Stimulated activated CD8-positive, alpha-beta memory T cell treated with anti-CD3 and anti-CD28 coated beads, Interleukin-4, amount 100 ng/mL, for 4 hours (primary cell): ENCODE measurements around the gene CD68.
A peak's percentile ranks its signal among the peaks of the same experiment; 100 is the strongest.
"Not testable (repeated sequence)": the region's sequence is repeated elsewhere in the genome, so short reads cannot be mapped to it uniquely, and the experiment has no call there.

ENCODE experiments used
- DNase-seq, 2 donors: peaks; one replicate each; pipeline ENCODE4 v3.0.0-alpha.2; 2020; ENCODE audit warnings: low read depth in 2 of 2, low spot score in 1 of 2

The CD68 gene

DNA sequence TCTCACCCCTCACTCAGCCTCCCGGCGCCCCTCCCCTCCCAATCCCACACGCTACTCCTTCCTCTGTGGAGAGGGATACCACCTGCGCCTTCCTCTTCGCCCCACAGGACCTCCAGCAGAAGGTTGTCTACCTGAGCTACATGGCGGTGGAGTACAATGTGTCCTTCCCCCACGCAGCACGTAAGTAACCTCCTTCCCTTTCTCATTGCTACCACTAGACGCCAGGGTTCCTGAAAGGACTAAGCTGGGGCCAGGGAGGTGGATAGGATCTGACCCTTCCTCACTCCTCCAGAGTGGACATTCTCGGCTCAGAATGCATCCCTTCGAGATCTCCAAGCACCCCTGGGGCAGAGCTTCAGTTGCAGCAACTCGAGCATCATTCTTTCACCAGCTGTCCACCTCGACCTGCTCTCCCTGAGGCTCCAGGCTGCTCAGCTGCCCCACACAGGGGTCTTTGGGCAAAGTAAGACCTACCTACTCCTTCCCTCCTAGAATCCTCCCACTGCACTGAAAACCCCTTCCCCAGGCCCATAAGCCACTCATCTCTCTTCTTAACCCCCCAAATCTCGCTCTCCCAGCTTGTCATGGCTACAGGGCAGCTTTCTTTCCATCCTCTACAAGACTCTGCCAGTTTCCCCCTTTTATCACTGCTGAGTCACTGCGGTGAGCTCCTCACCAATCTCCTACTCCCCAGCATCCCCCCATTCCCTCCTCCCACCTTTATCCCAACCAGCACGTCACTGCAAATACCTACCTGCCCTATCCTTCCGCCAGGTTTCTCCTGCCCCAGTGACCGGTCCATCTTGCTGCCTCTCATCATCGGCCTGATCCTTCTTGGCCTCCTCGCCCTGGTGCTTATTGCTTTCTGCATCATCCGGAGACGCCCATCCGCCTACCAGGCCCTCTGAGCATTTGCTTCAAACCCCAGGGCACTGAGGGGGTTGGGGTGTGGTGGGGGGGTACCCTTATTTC, 1.5 kb downstream of the CD68 start:
- no peak for DNase-seq

GRCh38 chr17:7582396-7583252, 3.2 kb downstream of the CD68 start:
- no peak for DNase-seq

DNA sequence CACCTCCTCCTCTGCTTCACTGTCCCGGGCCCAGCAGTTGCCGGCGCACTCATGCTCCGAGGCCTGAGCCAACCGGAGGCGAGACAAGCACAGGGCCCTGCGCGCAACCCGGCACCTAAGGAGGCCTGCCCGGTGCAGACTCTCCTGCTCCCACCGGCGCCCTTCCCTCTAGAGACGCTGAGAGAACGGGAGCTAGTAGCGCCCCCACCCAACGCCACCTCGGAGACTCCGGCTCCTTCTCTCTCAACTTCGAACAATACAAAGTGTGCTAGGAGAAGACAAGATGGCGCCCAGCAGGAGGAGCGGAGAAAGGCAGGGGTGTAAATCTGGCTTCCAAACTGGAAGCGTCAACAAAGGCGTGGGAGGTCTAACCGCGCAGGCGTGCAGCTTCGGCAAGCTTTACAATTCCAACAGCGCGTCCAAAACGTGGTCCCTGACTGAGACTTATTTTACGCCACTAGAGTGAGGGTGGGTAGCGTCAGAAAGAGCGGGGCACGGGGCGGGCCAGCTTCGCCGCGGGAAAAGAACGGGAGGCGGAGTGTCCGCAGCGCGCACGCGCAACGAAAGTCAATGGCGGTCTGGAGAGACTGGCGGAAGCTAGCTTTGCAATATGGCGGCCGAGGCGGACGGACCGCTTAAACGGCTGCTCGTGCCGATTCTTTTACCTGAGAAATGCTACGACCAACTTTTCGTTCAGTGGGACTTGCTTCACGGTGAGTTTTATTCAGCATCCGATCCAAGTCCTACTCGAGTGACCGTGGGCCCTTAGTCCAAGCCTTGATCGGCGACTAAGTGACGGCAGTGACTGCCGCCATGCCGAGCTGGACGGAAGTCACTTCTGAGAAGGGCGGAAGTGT, 4.0 kb downstream of the CD68 start, which contains the start of gene MPDU1:
Gene MPDU1 (plus strand): TSS at position 600 of the 857 bp plus-strand sequence. CDS start 11 bp downstream, at position 611.
- peak; percentile 80 to 89 for DNase-seq

GRCh38 chr17:7586673-7587419, 7.4 kb downstream of the CD68 start:
- DNase-seq: no peak

DNA sequence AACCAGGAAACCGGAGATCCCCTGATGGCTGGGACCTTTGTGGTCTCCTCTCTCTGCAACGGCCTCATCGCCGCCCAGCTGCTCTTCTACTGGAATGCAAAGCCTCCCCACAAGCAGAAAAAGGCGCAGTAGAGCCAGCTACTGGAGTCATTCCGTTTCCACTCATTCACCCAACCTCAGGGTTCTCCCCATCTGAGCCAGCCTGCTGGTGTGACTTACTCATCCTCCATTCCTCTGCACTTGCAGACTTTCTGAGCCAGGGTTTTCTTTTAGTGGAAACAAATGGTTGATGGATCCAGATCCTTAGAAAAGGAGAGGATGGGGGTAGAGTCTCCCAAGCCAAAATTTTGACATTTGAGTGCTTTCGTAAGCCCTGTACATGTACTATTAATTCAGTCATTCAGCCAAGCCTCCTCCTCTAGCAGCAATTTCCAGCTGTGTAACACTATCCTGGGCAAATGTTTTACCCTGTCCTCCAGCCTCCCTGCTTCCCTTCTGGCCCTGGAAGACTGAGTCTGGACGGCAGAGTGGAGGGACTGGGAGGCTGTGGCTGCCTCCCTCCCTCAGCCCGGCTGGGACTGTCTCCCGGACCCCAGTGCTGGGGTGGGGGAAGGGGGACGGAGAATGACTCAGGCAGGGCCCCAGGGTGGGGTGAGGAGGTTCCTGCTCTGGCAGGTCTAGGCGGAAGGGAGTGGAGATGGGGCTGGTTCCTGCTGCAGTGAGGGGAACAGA, 8.1 kb downstream of the CD68 start:
- no peak for DNase-seq

DNA sequence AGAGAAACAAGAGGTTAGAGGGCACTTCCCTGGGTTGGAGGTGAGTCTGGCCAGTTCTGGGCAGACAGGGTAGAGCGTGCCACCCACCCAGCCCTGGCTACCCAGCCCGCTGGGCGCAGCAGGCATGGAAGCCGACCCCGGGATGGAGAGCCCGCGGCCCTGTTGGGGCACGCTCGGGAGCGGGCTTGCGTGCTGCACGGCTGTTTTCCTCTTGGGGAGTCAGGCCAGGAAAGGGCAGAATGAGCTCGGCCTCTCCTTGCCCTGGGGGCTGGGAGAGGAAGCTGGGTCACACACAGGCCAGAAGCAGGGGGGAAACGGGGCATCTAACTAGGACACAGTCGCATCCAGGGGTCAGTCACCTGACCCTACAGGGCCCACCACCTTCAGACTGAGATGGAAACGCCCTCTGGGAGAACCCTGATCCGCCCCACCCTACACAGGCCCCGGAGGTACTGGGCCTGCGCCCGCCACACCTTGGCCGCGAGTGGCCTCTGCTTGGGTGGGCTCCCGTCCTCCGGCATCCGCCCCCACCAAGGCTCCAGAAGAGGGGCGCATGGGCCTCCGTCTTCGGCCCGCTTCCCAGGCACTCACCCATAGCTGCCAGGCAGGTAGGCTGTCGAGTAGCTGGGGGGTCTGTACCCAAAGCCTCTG, 9.2 kb downstream of the CD68 start:
- no peak for DNase-seq

DNA sequence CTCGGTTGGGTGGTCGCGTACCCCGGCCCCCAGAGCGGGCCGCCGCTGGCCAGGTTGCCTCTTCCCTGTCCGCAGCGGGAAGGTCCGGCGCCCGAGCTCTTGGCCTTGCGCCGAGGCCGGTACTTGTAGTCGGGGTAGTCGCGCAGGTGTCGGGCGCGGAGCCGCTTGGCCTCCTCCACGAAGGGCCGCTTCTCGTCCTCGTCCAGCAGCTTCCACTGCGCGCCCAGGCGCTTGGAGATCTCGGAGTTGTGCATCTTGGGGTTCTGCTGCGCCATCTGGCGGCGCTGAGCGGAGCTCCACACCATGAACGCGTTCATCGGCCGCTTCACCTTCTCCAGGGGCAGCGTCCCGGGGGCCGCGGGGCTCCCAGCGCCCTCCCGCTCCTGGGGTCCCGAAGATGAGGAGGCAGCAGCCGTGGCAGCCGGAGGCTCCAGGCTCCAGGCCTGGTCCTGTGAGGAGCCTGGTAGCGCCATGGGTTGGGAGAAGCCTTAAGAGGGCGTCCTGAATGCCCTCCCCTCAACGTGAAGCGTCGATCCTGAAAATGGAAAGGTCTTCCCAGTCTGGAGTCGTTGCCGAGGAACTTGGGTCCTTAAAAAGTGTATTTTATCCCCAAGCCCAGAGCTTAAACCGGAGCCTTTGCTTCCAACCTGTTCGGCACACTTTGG, 9.9 kb downstream of the CD68 start:
- DNase-seq: peak in 1 of 2 donors; percentile 31

DNA sequence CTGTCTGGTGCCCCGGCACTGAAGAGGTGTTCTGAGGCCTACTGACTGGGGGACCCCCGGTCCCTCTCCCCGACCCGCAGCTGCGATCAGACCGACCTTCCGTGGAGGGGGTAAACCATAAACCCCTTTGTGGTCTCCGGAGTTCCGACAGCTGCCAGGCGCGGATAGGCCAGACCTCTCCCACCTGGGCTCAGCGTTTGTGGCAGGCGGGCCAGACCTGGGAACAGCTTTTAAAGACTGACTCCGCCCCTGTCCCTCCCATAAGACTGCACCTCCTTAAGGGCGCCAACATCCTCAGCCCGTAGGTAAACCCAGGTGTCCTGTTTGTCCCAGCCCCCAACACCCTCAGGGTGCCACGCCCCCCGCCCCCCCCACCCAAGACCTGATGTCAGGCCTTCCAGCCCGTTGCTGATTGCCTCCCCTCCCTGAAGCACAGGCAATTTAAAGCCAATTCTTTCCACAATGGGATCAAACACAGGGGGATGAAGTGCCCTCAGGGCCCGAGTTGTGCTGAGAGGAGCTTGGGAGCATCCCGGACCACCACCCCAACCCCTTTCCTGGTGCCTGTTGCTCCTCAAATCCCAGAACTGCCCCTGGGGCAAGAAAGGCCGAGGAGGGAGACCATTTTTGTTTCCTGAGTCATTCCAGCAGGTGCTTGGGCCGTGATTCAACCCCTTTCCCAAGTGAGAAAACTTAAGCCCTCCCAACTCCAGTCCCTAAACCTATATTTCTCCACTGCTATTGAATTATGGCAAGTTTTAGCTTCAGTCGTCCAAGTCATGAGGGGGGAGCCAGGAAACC, 10.7 kb downstream of the CD68 start, which contains the start of gene SOX15:
Gene SOX15 (minus strand): TSS at position 204 of the 801 bp plus-strand sequence. CDS start 418 bp downstream, outside the sequence.
- DNase-seq: no peak

- DNase-seq: no peak
Measured at GRCh38 chr17:7590743-7591142, 11.3 kb downstream of the CD68 start.

DNA sequence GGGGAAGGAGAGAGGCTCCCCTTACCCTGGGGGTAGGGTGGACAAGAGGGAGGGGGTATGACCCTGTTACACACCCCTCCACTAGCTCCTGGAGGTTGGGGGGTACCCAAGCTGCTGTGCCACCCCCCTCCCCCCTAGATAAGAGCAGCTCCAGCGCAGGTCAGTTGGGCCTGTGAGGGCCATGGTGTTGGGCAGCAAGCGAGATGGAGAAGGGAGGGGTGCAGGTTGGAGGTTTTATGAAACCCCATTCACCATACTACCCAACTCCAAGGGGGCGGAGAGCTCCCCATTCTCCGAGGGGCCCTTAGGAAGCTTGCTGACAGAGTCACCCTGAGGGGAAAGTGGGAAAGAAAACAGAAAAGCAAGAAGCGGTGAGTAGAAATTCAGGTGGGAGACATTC, 12.2 kb downstream of the CD68 start:
- DNase-seq: no peak

DNA sequence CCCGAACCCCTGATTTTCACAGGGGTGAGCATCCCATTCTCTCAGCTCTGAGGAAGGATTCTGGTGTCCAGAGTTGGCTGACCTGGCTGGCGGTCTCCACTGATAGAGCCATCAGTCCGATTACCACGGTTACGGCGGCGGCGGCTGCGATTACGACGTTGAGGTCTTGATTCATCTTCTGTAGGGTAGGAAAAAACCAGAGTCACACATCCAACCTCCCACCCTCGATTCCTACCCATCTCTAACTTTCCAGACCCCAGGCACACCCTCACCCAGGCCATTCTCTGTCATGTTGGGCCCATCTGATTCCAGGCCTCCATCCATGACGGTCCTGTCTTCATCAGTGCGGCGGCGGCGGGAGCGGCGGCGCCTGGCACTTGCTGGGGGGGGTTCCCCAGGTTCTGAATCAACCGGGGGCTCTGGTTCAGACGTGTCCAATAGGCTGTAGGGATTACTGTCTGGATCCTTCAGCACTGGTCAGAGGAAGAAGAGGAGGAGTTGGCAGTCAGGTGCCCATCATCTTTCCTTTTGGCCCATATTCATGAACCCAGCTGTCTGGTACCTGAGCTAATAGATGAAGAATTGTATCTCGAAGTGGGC, 13.1 kb downstream of the CD68 start:
- no peak for DNase-seq

GRCh38 chr17:7593296-7593695, 13.9 kb downstream of the CD68 start:
- DNase-seq: no peak

GRCh38 chr17:7597561-7597960, 18.1 kb downstream of the CD68 start:
- DNase-seq: not testable (repeated sequence)

DNA sequence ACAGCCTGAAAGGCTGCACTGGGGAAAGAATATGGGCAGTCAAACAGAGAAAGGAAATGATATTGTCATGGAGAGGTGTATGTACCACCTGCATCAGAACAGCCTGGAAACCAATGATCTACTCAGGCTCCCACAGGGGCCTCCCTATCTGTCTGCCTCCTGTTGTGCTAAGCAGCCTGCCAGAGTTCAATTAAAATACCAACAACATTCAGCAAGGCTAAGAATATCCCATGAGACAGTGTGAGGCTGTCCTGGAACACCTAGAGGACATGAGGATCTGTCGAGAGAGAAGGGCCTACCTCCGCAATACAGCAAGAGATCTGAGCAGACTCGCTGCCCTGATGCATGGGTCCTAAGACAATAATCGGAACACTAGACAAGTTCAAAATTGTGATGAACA, 26.8 kb downstream of the CD68 start:
- DNase-seq: no peak

- no peak for DNase-seq
Measured at GRCh38 chr17:7610641-7611040, 31.2 kb downstream of the CD68 start.

GRCh38 chr17:7611635-7612293, 32.3 kb downstream of the CD68 start:
- no peak for DNase-seq

DNA sequence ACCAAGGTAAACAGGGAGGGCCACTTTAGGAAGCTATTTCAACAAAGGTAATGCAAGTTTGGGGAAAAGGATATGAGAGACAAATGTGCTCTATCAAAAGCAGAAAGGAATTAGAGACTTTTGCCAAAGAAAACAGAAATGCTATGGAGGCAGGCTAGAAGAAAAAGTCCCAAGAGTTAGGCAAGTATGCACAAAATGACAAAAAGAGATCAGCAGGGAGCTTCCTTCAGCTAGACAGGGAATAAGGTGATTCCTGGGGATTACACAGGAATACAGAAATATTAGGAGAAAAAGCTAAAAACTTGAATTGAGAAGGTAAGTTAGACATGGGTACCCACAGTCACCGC, 32.8 kb downstream of the CD68 start:
- DNase-seq: no peak
